Testis (tissue), 2 donors: ENCODE results near the gene APLF.

Source experiments
- CTCF ChIP-seq, 3 experiments: fragments of 450-650 bp in 2 of 3; fragments of 200-600 bp in 1 of 3; sonication (generic) in 1 of 3; IDR thresholded peaks; one replicate each; pipeline ENCODE4 v1.5.1; 2016 to 2019; ENCODE audit warnings: antibody characterized with exemption in 3 of 3, mild to moderate bottlenecking in 2 of 3, moderate library complexity in 1 of 3
- POLR2A ChIP-seq: fragments of 450-650 bp; IDR thresholded peaks from one replicate; pipeline ENCODE4 v1.6.1; 2017; ENCODE audit warnings: antibody characterized with exemption, mild to moderate bottlenecking, moderate library complexity

- no peak for TF ChIP-seq CTCF (IDR thresholded peaks at IDR 0.05)
- TF ChIP-seq POLR2A = no peak
Observed at GRCh38 chr2:68465081-68465916, 2.1 kb upstream of the APLF start.
